Activated naive CD8-positive, alpha-beta T cell (primary cell): ENCODE measurements around the gene MYRF.

Experiments used
- H3K27ac Mint-ChIP-seq: one replicate; pipeline ENCODE4 v1.8.0; 2021; ENCODE audit warnings: mixed read lengths
- H3K27me3 Mint-ChIP-seq: one replicate; pipeline ENCODE4 v1.8.0; 2021; ENCODE audit warnings: mixed read lengths
- H3K36me3 Mint-ChIP-seq: one replicate; pipeline ENCODE4 v1.8.0; 2021; ENCODE audit warnings: mixed read lengths
- H3K4me1 Mint-ChIP-seq: one replicate; pipeline ENCODE4 v1.8.0; 2021; ENCODE audit warnings: low read depth, mixed read lengths
- H3K4me3 Mint-ChIP-seq: one replicate; pipeline ENCODE4 v1.8.0; 2021; ENCODE audit warnings: mild to moderate bottlenecking, mixed read lengths
- H3K9me3 Mint-ChIP-seq: one replicate; pipeline ENCODE4 v1.8.0; 2021; ENCODE audit warnings: low read depth, mixed read lengths

Gene MYRF

DNA sequence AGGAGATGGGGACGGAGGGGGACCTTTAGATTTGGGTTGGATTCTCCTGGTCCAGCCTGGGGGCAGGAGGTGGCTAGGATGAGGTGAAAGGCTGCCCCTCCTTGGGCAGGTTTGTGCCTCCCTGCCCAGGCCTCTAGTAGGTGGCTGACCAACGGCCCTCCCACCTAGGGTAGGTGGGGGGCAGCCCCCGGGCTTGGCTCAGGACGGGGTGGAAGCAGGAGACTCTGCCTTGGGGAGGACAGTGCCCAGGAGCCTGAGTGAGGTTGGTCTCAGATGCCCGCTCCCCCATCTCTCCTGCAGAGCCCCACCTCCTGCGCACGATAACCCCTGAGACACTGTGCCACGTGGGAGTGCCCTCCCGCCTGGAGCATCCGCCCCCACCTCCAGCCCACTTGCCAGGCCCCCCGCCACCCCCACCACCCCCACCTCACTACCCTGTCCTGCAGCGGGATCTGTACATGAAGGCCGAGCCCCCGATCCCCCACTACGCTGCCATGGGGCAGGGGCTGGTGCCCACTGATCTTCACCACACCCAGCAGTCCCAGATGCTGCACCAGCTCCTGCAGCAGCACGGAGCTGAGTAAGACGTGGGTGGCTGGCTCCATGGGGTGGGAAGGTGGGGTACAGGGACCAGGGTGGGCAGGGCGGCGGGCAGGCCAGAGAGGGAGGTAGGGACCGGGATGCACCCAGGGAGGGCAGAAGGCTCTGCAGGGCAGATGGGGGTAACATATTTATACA lies 17.7 kb downstream of the MYRF start:
- Mint-ChIP-seq H3K27ac (no peak overlapping the region), H3K4me1 (no peaks in the 10 kb centered on the region), H3K27me3 (no peaks in the 10 kb centered on the region), H3K9me3 (no peaks in the 10 kb centered on the region), H3K36me3 (no peaks in the 10 kb centered on the region), H3K4me3 (no peak overlapping the region)

DNA sequence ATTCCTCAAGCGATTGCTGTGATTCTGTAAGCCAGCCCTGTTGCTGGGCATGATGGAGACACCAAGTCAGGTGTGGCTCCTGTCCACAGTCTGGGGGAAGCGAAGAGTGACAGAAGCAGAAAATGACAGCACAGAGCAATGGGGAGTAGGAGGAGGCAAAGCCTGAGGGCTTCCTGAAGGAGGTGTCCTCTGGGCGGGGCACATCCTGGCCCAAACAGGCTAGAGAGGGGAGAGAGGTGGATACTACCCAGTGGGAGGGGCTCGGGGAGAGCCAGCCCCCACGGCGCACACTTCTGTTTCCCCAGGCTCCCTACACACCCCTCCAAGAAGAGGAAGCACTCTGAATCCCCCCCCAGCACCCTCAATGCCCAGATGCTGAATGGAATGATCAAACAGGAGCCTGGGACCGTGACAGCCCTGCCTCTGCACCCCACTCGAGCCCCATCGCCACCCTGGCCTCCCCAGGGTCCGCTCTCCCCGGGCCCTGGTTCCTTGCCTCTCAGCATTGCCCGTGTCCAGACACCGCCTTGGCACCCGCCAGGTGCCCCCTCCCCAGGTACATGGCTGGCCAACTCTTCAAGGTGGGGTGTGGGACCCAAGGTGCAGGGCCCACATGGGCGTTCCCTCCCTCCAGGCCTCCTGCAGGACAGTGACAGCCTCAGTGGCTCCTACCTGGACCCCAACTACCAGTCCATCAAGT lies 18.9 kb downstream of the MYRF start:
- no peaks in the 10 kb centered on the region for H3K4me1 Mint-ChIP-seq
- no peak overlapping the region for H3K4me3 Mint-ChIP-seq
- H3K9me3 Mint-ChIP-seq, result no peaks in the 10 kb centered on the region
- H3K36me3 Mint-ChIP-seq, result no peaks in the 10 kb centered on the region
- no peak overlapping the region for H3K27ac Mint-ChIP-seq
- H3K27me3 Mint-ChIP-seq, result no peaks in the 10 kb centered on the region

DNA sequence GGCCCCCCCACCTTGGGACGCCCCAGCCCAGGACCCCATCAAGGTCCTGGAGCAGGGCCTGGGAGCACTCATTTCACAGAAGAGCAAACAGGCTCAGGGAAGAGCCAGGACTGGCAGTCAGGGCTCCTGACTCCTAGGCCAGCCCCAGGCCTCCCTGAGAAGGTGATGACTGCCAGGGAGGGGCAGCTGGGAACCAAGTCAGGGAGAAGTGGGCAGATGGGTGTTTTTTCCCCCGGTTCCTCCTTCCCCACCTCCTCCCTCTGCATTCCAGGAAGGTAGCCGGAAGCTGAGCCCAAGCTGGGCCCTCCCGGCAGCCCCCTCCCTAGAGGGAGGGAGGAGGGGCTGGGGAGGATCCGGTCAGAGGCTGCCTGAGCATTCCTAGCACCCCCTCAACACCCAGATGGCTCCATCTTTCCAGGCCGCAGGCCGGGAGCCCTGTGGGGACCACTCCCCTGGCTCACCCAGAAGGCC lies 19.6 kb downstream of the MYRF start:
- Mint-ChIP-seq H3K36me3 (no peaks in the 10 kb centered on the region), H3K27me3 (no peaks in the 10 kb centered on the region), H3K9me3 (no peaks in the 10 kb centered on the region), H3K4me3 (no peak overlapping the region), H3K27ac (no peak overlapping the region), H3K4me1 (peaks cover 5% of the 10 kb centered on the region)

DNA sequence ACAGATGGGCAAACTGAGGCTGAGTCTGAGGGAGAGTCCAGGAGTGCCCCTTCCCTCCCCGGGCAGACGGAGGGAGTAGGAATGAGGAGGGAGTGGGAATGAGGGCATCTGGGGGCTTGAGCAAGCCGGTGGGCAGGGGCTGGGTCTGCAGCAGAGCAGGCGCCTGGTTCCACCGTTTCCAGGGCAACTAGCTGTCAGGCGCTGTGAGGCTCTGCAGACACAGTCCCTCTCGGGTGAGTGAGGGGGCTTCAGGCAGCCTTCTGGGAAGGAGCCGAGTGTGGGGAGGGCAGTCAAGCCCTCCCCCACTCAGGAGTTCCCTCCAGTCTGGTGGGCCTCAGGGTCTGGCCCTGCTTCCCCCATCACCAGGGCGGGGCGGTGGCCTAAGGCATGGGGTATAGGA lies 20.9 kb downstream of the MYRF start:
- H3K4me3 Mint-ChIP-seq, result no peak overlapping the region
- H3K27me3 Mint-ChIP-seq, result no peaks in the 10 kb centered on the region
- no peaks in the 10 kb centered on the region for H3K9me3 Mint-ChIP-seq
- H3K27ac Mint-ChIP-seq, result no peak overlapping the region
- H3K4me1 Mint-ChIP-seq, result peaks cover 12% of the 10 kb centered on the region
- no peaks in the 10 kb centered on the region for H3K36me3 Mint-ChIP-seq

DNA sequence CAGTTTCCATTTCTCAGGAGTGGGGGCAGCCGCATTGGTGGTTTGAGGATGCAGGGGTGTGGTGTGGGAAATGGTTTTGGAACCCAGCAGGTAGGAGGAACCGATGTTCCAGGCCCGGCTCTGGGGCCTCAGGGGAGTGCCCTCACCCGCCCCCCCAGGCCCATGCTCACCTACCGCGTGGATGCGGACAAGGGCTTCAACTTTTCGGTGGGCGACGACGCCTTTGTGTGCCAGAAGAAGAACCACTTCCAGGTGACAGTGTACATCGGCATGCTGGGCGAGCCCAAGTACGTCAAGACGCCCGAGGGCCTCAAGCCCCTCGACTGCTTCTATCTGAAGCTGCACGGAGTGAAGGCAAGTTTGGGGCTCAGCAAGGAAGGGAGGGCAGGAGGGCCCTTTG lies 21.4 kb downstream of the MYRF start:
- Mint-ChIP-seq H3K36me3 (no peaks in the 10 kb centered on the region), H3K4me3 (no peak overlapping the region), H3K9me3 (no peaks in the 10 kb centered on the region), H3K27me3 (no peaks in the 10 kb centered on the region), H3K4me1 (peaks cover 12% of the 10 kb centered on the region), H3K27ac (no peak overlapping the region)

DNA sequence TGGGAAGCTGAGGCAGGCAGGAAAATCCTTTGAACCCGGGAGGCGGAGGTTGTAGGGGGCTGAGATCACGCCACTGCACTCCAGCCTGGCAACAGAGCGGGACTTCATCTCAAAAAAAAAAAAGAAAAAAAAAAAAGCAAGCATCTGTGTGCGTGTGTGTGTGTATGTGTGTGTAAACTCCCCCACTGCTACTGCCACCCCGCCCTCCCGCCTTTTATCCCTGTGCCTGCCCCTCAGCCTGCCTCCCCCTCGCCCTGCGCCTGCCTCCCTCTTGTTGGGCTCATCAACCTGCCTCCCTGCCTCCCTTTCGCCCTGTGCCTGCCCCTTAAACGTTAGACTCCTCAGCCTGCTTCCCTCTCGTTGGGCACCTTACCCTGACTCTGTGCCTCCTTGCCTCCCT lies 22.0 kb downstream of the MYRF start:
- H3K9me3 Mint-ChIP-seq, result no peaks in the 10 kb centered on the region
- H3K4me3 Mint-ChIP-seq, result no peak overlapping the region
- H3K27me3 Mint-ChIP-seq, result no peaks in the 10 kb centered on the region
- H3K4me1 Mint-ChIP-seq, result peaks cover 12% of the 10 kb centered on the region
- H3K27ac Mint-ChIP-seq, result no peak overlapping the region
- no peaks in the 10 kb centered on the region for H3K36me3 Mint-ChIP-seq

DNA sequence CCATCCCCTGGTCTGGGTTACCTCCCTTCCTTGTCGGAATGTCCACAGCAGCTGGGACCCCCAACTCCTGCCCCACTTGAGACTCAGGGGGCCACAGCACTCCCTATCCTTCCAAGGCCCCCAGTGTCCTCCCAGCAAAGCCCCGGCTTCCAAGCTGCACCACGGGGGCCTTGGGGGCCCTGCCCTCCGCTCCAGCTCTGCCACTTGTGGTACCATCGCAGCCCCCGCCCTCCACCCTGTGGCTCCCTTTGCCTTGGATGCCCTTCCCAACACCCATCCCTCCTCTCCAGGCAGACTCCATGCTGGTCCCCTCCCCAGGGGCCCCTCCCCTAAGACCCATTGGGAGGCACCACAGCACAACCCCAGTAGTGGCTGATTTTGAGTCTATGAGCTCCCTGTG lies 22.7 kb downstream of the MYRF start:
- Mint-ChIP-seq H3K4me1 (peaks cover 12% of the 10 kb centered on the region), H3K9me3 (no peaks in the 10 kb centered on the region), H3K27ac (no peak overlapping the region), H3K4me3 (no peak overlapping the region), H3K27me3 (no peaks in the 10 kb centered on the region), H3K36me3 (no peaks in the 10 kb centered on the region)

DNA sequence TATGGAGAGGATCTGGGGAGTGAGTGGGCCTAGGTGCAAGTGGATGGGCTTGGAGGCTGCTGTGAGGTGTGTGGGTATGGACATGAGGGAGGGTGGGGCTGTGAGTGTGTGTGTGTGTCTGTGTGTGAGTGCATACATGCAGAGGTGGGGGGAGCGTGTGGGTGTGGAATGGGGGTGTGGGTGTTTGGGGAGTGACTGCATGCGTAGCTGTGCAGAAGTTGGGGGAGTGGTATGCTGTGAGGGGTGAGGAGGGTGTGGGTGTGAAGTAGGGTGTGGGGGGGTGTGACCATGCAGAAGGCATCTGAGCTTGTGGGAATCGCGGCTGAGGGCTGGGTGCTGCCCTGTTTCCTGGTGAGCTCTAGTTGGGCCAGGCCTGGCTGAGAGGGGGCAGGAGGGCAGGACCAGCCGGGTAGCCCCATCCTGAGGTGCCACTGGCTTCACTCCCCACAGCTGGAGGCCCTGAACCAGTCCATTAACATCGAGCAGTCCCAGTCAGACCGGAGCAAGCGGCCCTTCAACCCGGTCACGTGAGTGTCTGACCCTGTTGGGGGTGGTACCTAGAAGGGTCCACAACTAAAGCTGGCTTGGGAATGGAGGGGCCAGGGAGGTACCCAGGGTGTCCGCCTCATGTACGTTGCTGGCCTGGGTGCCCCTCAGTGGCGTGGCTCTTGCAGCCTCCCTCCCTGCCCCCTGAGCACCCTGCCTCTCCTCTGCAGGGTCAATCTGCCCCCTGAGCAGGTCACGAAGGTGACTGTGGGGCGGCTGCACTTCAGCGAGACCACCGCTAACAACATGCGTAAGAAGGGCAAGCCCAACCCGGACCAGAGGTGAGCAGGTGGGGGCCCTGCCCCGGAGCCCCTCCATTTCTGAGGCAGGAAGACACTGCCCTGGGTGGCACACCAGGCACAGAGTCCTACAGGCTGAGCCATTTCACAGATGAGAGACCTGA lies 23.4 kb downstream of the MYRF start:
- Mint-ChIP-seq H3K27ac (no peak overlapping the region), H3K4me3 (no peak overlapping the region), H3K9me3 (no peaks in the 10 kb centered on the region), H3K27me3 (no peaks in the 10 kb centered on the region), H3K36me3 (no peaks in the 10 kb centered on the region), H3K4me1 (peaks cover 12% of the 10 kb centered on the region)

DNA sequence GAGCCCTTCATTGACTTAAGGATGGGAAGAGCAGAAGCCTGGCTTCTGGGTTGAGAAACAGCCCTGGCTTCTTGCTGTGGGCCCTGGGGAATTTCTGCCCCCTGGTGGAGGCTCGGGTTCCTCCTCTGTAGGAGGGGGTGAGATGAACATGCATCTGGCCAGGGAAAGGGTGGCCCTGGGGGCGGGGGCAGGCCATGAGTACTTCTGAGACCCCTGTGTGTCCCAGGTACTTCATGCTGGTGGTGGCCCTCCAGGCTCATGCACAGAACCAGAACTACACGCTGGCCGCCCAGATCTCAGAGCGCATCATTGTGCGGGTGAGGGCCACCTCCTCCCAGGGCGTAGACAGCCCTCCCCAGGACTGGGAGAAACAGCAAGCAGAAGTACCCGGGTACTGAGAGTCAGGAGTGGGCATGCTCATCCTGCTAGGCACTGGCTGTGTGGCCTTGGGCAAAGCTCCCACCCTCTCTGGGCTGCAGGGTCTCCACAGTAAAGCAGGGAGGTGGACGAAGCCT lies 24.2 kb downstream of the MYRF start:
- H3K4me1 Mint-ChIP-seq, result peaks cover 12% of the 10 kb centered on the region
- peak overlapping the region; percentile 52 for H3K4me3 Mint-ChIP-seq
- no peaks in the 10 kb centered on the region for H3K36me3 Mint-ChIP-seq
- H3K27ac Mint-ChIP-seq, result no peak overlapping the region
- no peaks in the 10 kb centered on the region for H3K9me3 Mint-ChIP-seq
- no peaks in the 10 kb centered on the region for H3K27me3 Mint-ChIP-seq

DNA sequence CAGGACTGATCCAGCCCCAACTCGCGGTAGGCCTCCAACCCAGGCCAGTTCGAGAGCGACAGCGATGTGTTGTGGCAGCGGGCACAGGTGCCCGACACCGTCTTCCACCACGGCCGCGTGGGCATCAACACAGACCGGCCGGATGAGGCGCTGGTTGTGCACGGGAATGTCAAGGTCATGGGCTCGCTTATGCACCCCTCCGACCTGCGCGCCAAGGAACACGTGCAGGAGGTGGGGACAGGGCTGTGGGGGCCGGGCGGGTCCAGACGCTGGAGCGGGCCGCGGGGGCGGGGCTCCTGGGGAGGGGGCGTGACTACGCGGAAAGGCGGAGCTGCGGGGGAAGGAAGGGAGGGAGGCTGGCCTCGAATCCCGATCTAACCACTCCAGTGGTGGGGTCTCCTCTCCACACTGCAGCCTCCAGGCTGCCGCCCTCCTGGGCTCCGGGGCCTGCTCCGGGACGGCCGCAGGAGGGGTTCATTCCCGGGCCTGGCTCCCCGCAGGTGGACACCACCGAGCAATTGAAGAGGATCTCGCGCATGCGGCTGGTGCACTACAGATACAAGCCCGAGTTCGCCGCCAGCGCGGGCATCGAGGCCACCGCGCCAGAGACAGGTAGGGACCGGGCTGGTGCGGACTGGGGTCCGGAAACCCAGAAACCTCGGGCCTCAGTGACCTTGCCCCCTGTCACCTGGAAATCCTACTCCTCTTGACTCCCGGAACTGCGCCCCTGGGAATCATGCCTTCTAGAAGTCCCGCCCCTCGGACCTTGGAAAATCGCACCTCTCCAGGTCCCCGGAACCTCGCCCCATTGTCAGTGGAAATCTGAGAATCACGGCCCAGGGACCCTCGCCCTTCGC lies 25.0 kb downstream of the MYRF start:
- Mint-ChIP-seq H3K9me3 (no peaks in the 10 kb centered on the region), H3K36me3 (no peaks in the 10 kb centered on the region), H3K27ac (no peak overlapping the region), H3K4me3 (peak overlapping the region; percentile 52), H3K4me1 (peaks cover 12% of the 10 kb centered on the region), H3K27me3 (no peaks in the 10 kb centered on the region)

DNA sequence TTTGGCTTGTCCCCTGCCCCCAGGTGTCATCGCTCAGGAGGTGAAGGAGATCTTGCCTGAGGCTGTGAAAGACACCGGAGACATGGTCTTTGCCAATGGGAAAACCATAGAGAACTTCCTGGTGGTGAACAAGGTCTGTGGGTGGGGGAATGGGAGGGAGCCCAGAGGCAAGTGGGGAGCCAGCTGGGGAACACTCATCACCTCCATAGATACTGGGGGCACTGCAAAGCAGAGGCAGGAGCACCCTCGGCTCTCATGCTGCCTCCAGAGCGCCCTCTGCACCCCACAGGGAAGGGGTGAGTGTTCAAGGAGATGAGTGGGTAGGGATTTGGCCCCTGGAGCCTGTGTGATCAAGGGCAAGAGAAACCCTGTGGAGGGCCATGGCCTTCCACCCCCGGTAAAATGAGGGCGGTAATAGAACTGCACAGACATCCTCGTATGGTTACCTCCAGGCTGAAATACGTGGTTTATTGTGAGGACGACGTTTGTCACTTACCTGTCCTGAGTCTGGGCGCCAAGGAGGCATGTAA lies 26.0 kb downstream of the MYRF start:
- Mint-ChIP-seq H3K4me3 (peak overlapping the region; percentile 27), H3K27me3 (no peaks in the 10 kb centered on the region), H3K36me3 (no peaks in the 10 kb centered on the region), H3K27ac (no peak overlapping the region), H3K9me3 (no peaks in the 10 kb centered on the region), H3K4me1 (peaks cover 12% of the 10 kb centered on the region)

DNA sequence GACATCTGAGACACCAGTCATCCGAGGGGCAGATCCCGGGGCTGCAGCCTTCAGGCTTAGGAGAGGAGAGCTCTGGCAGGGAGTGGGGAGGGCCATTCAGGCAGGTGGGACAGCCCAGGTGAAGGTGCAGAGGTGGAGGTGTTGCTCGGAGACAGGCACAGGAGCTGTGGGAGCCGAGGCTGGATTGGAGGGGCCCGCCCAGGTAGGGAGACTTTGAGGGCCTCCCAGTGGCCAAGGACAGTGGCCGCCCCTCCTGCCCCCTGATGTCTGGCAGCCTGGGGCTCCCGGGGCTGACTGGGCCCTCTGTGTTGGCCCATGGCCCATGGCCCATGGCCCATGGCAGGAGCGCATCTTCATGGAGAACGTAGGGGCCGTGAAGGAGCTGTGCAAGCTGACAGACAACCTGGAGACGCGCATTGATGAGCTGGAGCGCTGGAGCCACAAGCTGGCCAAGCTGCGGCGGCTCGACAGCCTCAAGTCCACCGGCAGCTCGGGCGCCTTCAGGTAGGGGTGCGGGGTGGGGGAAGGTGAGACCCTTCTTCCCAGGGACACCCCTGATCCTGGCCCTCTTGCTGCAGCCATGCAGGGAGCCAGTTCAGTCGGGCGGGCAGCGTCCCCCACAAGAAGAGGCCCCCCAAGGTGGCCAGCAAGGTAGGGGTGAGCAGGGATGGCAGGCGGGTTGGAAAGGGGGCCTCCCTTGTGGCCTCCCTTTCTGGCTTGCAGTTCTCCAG lies 26.6 kb downstream of the MYRF start:
- Mint-ChIP-seq H3K9me3 (no peaks in the 10 kb centered on the region), H3K4me1 (peaks cover 12% of the 10 kb centered on the region), H3K4me3 (no peak overlapping the region), H3K27me3 (no peaks in the 10 kb centered on the region), H3K36me3 (no peaks in the 10 kb centered on the region), H3K27ac (no peak overlapping the region)

DNA sequence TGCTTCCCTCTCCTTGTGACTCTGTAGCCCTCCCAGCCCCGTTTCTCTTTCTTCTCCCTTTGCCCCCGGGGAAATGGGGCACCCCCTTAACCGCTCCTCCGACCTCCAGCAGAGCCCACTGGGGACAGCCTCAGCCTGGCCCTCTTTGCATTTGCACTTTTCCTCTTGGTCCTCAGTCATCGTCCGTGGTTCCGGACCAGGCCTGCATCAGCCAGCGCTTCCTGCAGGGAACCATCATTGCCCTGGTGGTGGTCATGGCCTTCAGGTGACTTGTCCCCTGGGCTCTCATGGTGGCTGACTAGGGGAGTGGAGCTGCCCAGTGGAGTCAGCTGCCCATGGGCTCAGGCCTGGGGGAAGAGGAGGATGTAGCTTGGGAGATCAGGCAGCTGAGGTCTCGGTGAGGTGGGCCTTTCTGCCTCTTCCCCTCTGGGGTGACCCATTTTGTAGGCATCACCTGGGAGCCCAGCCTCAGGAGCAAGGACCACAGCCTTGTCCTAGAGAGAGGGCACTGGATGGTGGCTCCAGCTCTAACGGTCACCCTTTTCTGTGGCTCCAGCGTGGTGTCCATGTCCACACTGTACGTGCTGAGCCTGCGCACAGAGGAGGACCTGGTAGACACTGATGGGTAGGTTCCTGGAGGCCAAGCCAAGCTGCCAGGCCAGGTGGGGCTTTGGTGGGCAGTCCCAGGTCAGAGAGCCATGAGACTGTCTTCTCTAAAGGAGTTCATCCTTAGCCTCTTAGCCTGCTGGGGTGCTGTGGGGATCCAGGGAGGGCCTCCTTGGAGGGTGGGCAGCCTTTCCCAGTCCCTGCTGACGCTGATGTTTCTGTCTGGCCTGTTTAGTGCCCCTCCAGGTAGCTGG lies 27.5 kb downstream of the MYRF start:
- Mint-ChIP-seq H3K4me3 (no peak overlapping the region), H3K9me3 (no peaks in the 10 kb centered on the region), H3K27me3 (no peaks in the 10 kb centered on the region), H3K36me3 (no peaks in the 10 kb centered on the region), H3K27ac (no peak overlapping the region), H3K4me1 (peaks cover 12% of the 10 kb centered on the region)
